GM23338 (cell line): ENCODE measurements around the gene TMC1. TPM values are rescaled to one million over a fixed set of nuclear protein-coding genes. Genes with fewer than 3 reads are reported as not detected.
A peak's percentile ranks its signal among the peaks of the same experiment; 100 is the strongest.

Experiments
- ATAC-seq: fragments of 200-7000 bp; cut with Tn5 transposase; 3 replicates; pipeline ENCODE4 v1.9.1; 2020
- DNase-seq: peaks from one replicate; pipeline ENCODE4 v3.0.0-alpha.2; 2015; ENCODE audit warnings: low spot score
- H2AFZ ChIP-seq: fragments of 200-600 bp; sonication (generic); 2 replicates; pipeline ENCODE4 v1.8.0; 2016; ENCODE audit warnings: antibody characterized with exemption, mild to moderate bottlenecking, moderate library complexity
- H3F3A ChIP-seq: fragments of 200-600 bp; sonication (generic); replicated peaks from 2 replicates; pipeline ENCODE4 v1.8.0; 2017; ENCODE audit warnings: antibody characterized with exemption, mixed run types, low read depth
- H3K27ac ChIP-seq: fragments of 200-600 bp; sonication (generic); 2 replicates; pipeline ENCODE4 v1.6.1; 2016; ENCODE audit warnings: low read depth
- H3K27me3 ChIP-seq: fragments of 200-600 bp; sonication (generic); 2 replicates; pipeline ENCODE4 v1.8.0; 2016; ENCODE audit warnings: mild to moderate bottlenecking, mixed run types, moderate library complexity; ENCODE audit not compliant: insufficient read depth
- H3K36me3 ChIP-seq: fragments of 200-600 bp; sonication (generic); 2 replicates; pipeline ENCODE4 v1.8.0; 2016; ENCODE audit warnings: mild to moderate bottlenecking; ENCODE audit not compliant: insufficient read depth
- H3K4me1 ChIP-seq: fragments of 200-600 bp; sonication (generic); 2 replicates; pipeline ENCODE4 v1.8.0; 2016; ENCODE audit warnings: mild to moderate bottlenecking, moderate library complexity; ENCODE audit not compliant: insufficient read depth
- H3K4me2 ChIP-seq: fragments of 200-600 bp; sonication (generic); 2 replicates; pipeline ENCODE4 v1.7.1; 2017; ENCODE audit warnings: mixed run types
- H3K4me3 ChIP-seq: fragments of 200-600 bp; sonication (generic); 2 replicates; pipeline ENCODE4 v1.6.1; 2016; ENCODE audit warnings: mixed run types
- H3K79me2 ChIP-seq: fragments of 200-600 bp; sonication (generic); replicated peaks from 2 replicates; pipeline ENCODE4 v1.8.0; 2017; ENCODE audit warnings: mild to moderate bottlenecking; ENCODE audit not compliant: insufficient read depth
- H3K9me2 ChIP-seq: fragments of 200-600 bp; sonication (generic); 2 replicates; pipeline ENCODE4 v1.8.0; 2017; ENCODE audit not compliant: insufficient read depth
- H4K20me1 ChIP-seq: fragments of 200-600 bp; sonication (generic); replicated peaks from 2 replicates; pipeline ENCODE4 v1.8.0; 2017; ENCODE audit warnings: mild to moderate bottlenecking; ENCODE audit not compliant: insufficient read depth
- H3K27ac Mint-ChIP-seq: 2 replicates; pipeline ENCODE4 v1.8.0; 2020; ENCODE audit warnings: inconsistent platforms, mild to moderate bottlenecking, moderate library complexity, mixed read lengths
- H3K27me3 Mint-ChIP-seq: 3 replicates; pipeline ENCODE4 v1.8.0; 2022; ENCODE audit warnings: low read depth, mild to moderate bottlenecking, moderate library complexity, mixed read lengths, inconsistent platforms; ENCODE audit not compliant: insufficient read depth, poor library complexity
- H3K36me3 Mint-ChIP-seq: 3 replicates; pipeline ENCODE4 v1.8.0; 2021; ENCODE audit warnings: low read depth, mild to moderate bottlenecking, inconsistent platforms, moderate library complexity, mixed read lengths
- H3K4me1 Mint-ChIP-seq: 3 replicates; pipeline ENCODE4 v1.8.0; 2020; ENCODE audit warnings: mild to moderate bottlenecking, inconsistent platforms, mixed read lengths
- H3K4me3 Mint-ChIP-seq: 3 replicates; pipeline ENCODE4 v1.8.0; 2021; ENCODE audit warnings: moderate library complexity, mild to moderate bottlenecking, inconsistent platforms, mixed read lengths
- H3K9me3 Mint-ChIP-seq: 3 replicates; pipeline ENCODE4 v1.8.0; 2020; ENCODE audit warnings: moderate library complexity, mild to moderate bottlenecking, inconsistent platforms, mixed read lengths
- CREB1 ChIP-seq: fragments of 250-450 bp; sonication (Bioruptor Pico); IDR thresholded peaks from 2 replicates; pipeline ENCODE4 v1.5.0; 2020; ENCODE audit warnings: low read depth, mild to moderate bottlenecking, moderate library complexity
- ETS1 ChIP-seq: IDR thresholded peaks from 2 replicates; pipeline ENCODE4 v1.6.1; 2016; ENCODE audit warnings: antibody characterized with exemption
- POLR2AphosphoS5 ChIP-seq: IDR thresholded peaks from 2 replicates; pipeline ENCODE4 v1.6.1; 2016; ENCODE audit warnings: antibody characterized with exemption, low read depth
- STAT1 ChIP-seq: IDR thresholded peaks from one replicate; pipeline ENCODE4 v1.6.1; 2016; ENCODE audit warnings: antibody characterized with exemption; ENCODE audit not compliant: unreplicated experiment
- polyA plus RNA-seq: library from polyadenylated mRNA; unstranded; fragments of >200 nt; fragmentation: Nextera tagmentation; extraction: Ambion mirVana; gene quantifications from 2 replicates; pipeline ENCODE4 v1.2.1, GENCODE V29; 2016
- total RNA-seq: library from RNA; depleted of rRNA; stranded (reverse); fragments of >200 nt; shearing (Covaris generic); gene quantifications from 2 replicates; pipeline ENCODE4 v1.2.3, GENCODE V29; 2014
- TF ChIP-seq, protein P1 (sequence below): fragments of 250-450 bp; sonication (Bioruptor Pico); IDR thresholded peaks from 2 replicates; pipeline ENCODE4 v1.5.0; 2020; ENCODE audit warnings: mild to moderate bottlenecking, moderate library complexity
- TF ChIP-seq, protein P2 (sequence below), 2 experiments: fragments of 200-600 bp in 1 of 2; sonication (generic) in 1 of 2; conservative IDR thresholded peaks; 2 replicates each; pipeline versions ENCODE4 v1.5.1 to v1.6.1; 2016 to 2017; ENCODE audit warnings: antibody characterized with exemption in 2 of 2, low read depth in 2 of 2, mild to moderate bottlenecking in 2 of 2, moderate library complexity in 1 of 2

TMC1 gene
- total and polyA plus RNA-seq, 2 experiments from 2014 or later = 0.61 to 1.2 TPM

DNA sequence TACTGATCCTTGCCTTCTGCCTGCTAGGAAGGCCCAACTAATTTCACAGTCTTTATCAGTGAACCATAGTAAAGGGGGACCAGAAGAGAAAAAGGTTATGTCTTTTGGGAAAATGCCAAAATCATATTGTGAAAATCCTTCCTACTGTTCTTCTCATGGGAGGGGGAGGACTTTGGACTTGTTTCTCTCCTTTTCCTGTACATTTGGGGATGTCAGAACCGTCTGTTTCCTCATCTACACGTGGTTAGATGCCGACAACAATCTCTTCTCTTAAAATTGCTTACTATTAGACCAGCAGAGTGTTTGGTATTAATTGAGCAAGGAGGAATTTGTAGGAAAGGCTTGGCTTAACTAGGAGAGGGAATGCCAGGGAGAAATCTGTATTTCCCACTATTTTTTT is 77.2 kb downstream of the TMC1 start:
- no peaks in the 10 kb centered on the region for H3K36me3 ChIP-seq
- no peak for ATAC-seq
- peak overlapping the region; percentile 72; the same call in 1 of the 2 replicates for H2AFZ ChIP-seq
- H3K36me3 Mint-ChIP-seq = no peaks in the 10 kb centered on the region
- H3K4me1 Mint-ChIP-seq = peaks cover 7% of the 10 kb centered on the region; the same call in 2 of the 3 replicates
- H3K4me1 ChIP-seq = peaks cover 6% of the 10 kb centered on the region
- no peak overlapping the region for H3K4me3 Mint-ChIP-seq
- no peaks in the 10 kb centered on the region for H3F3A ChIP-seq
- no peaks in the 10 kb centered on the region for H3K9me2 ChIP-seq
- H4K20me1 ChIP-seq = no peaks in the 10 kb centered on the region
- H3K27ac ChIP-seq = no peak overlapping the region
- H3K9me3 Mint-ChIP-seq = no peaks in the 10 kb centered on the region
- H3K79me2 ChIP-seq = no peaks in the 10 kb centered on the region
- no peak for TF ChIP-seq ETS1
- no peak for TF ChIP-seq CREB1 (CRISPR knock-in tag)
- TF ChIP-seq, protein P1, sequence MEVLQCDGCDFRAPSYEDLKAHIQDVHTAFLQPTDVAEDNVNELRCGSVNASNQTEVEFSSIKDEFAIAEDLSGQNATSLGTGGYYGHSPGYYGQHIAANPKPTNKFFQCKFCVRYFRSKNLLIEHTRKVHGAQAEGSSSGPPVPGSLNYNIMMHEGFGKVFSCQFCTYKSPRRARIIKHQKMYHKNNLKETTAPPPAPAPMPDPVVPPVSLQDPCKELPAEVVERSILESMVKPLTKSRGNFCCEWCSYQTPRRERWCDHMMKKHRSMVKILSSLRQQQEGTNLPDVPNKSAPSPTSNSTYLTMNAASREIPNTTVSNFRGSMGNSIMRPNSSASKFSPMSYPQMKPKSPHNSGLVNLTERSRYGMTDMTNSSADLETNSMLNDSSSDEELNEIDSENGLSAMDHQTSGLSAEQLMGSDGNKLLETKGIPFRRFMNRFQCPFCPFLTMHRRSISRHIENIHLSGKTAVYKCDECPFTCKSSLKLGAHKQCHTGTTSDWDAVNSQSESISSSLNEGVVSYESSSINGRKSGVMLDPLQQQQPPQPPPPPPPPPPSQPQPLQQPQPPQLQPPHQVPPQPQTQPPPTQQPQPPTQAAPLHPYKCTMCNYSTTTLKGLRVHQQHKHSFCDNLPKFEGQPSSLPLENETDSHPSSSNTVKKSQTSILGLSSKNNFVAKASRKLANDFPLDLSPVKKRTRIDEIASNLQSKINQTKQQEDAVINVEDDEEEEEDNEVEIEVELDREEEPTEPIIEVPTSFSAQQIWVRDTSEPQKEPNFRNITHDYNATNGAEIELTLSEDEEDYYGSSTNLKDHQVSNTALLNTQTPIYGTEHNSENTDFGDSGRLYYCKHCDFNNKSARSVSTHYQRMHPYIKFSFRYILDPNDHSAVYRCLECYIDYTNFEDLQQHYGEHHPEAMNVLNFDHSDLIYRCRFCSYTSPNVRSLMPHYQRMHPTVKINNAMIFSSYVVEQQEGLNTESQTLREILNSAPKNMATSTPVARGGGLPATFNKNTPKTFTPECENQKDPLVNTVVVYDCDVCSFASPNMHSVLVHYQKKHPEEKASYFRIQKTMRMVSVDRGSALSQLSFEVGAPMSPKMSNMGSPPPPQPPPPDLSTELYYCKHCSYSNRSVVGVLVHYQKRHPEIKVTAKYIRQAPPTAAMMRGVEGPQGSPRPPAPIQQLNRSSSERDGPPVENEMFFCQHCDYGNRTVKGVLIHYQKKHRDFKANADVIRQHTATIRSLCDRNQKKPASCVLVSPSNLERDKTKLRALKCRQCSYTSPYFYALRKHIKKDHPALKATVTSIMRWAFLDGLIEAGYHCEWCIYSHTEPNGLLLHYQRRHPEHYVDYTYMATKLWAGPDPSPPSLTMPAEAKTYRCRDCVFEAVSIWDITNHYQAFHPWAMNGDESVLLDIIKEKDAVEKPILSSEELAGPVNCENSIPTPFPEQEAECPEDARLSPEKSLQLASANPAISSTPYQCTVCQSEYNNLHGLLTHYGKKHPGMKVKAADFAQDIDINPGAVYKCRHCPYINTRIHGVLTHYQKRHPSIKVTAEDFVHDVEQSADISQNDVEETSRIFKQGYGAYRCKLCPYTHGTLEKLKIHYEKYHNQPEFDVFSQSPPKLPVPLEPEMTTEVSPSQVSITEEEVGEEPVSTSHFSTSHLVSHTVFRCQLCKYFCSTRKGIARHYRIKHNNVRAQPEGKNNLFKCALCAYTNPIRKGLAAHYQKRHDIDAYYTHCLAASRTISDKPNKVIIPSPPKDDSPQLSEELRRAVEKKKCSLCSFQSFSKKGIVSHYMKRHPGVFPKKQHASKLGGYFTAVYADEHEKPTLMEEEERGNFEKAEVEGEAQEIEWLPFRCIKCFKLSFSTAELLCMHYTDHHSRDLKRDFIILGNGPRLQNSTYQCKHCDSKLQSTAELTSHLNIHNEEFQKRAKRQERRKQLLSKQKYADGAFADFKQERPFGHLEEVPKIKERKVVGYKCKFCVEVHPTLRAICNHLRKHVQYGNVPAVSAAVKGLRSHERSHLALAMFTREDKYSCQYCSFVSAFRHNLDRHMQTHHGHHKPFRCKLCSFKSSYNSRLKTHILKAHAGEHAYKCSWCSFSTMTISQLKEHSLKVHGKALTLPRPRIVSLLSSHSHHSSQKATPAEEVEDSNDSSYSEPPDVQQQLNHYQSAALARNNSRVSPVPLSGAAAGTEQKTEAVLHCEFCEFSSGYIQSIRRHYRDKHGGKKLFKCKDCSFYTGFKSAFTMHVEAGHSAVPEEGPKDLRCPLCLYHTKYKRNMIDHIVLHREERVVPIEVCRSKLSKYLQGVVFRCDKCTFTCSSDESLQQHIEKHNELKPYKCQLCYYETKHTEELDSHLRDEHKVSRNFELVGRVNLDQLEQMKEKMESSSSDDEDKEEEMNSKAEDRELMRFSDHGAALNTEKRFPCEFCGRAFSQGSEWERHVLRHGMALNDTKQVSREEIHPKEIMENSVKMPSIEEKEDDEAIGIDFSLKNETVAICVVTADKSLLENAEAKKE (CRISPR knock-in tag) = no peak
- H3K27ac Mint-ChIP-seq = no peak overlapping the region
- H3K27me3 ChIP-seq = no peaks in the 10 kb centered on the region
- H3K4me2 ChIP-seq = no peak overlapping the region
- H3K4me3 ChIP-seq = no peak overlapping the region
- no peaks in the 10 kb centered on the region for H3K27me3 Mint-ChIP-seq
- no peak for DNase-seq

DNA sequence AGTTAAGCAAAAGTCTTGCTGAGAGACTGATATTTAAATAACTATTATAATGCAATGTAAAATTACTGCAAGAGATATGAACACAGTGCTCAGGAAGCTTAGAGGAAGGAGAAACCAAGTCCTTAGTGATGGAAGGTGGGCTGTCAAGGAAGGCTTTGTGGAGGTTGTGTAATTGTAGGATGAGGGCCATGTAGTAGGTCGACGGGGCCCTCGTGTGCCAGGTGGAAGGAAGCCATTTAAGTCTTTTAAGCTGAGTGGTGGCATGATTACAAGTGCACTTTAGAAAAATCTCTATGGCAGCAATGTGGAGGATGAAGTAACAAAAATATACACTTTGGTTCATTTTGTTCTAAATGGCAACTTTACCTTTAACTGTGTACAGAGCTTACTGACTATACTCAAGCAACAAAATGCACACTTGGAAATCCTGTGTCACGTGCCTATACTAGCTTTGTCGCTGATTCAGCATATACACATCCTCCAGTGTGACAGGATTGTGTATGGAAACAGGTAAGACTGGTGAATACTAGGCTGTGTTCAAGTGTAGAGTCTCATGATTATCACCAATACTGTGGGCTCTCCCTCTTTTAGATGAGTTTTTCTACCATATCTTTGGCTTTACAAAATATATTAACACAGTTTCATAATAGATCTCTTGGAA is 78.6 kb downstream of the TMC1 start:
- Mint-ChIP-seq H3K27ac (no peak overlapping the region), H3K27me3 (no peaks in the 10 kb centered on the region), H3K9me3 (no peaks in the 10 kb centered on the region), H3K36me3 (no peaks in the 10 kb centered on the region), H3K4me1 (peaks cover 7% of the 10 kb centered on the region; the same call in 2 of the 3 replicates), H3K4me3 (no peak overlapping the region)
- Histone ChIP-seq H3F3A (no peaks in the 10 kb centered on the region), H3K79me2 (no peaks in the 10 kb centered on the region), H3K4me3 (no peak overlapping the region), H3K36me3 (no peaks in the 10 kb centered on the region), H2AFZ (no peak overlapping the region; the same call in 1 of the 2 replicates), H3K9me2 (no peaks in the 10 kb centered on the region), H3K27ac (no peak overlapping the region), H3K27me3 (no peaks in the 10 kb centered on the region), H3K4me2 (no peak overlapping the region), H4K20me1 (no peaks in the 10 kb centered on the region), H3K4me1 (peaks cover 6% of the 10 kb centered on the region)
- ATAC-seq (no peak), DNase-seq (no peak)
- TF ChIP-seq ETS1 (no peak), STAT1 (no peak), POLR2AphosphoS5 (no peak)
- TF ChIP-seq, protein P2, sequence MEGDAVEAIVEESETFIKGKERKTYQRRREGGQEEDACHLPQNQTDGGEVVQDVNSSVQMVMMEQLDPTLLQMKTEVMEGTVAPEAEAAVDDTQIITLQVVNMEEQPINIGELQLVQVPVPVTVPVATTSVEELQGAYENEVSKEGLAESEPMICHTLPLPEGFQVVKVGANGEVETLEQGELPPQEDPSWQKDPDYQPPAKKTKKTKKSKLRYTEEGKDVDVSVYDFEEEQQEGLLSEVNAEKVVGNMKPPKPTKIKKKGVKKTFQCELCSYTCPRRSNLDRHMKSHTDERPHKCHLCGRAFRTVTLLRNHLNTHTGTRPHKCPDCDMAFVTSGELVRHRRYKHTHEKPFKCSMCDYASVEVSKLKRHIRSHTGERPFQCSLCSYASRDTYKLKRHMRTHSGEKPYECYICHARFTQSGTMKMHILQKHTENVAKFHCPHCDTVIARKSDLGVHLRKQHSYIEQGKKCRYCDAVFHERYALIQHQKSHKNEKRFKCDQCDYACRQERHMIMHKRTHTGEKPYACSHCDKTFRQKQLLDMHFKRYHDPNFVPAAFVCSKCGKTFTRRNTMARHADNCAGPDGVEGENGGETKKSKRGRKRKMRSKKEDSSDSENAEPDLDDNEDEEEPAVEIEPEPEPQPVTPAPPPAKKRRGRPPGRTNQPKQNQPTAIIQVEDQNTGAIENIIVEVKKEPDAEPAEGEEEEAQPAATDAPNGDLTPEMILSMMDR (conservative IDR thresholded peaks at IDR 0.05; ENCODE audit: low read depth in 2 of 2) = peak in 1 of 2 experiments; percentile 32; a peak in 1 of 4 replicates
